D341Med (cell line): Measurements from ENCODE around the gene FGF6.
"Not testable (repeated sequence)": the region's sequence is repeated elsewhere in the genome, so short reads cannot be mapped to it uniquely, and the experiment has no call there.

Experiments
- DNase-seq: peaks from one replicate; pipeline ENCODE4 v3.0.0; 2012; ENCODE audit warnings: low spot score

Gene FGF6

GRCh38 chr12:4445156-4446101, at the start of gene FGF6:
Gene FGF6, minus strand, starts transcription at chr12:4445815. Its CDS starts 245 bp downstream, at chr12:4445570.
- no peak for DNase-seq

- no peak for DNase-seq
Observed at GRCh38 chr12:4490973-4491372, 45.4 kb upstream of the FGF6 start.

- DNase-seq: no peak
Observed at GRCh38 chr12:4489556-4489955, 43.9 kb upstream of the FGF6 start.

GRCh38 chr12:4486980-4487379, 41.4 kb upstream of the FGF6 start:
- DNase-seq: no peak

- DNase-seq: no peak
Observed at GRCh38 chr12:4486049-4486699, 40.6 kb upstream of the FGF6 start.

- DNase-seq: no peak
Observed at GRCh38 chr12:4483885-4484823, 38.5 kb upstream of the FGF6 start.

- DNase-seq: no peak
Observed at GRCh38 chr12:4482936-4483335, 37.3 kb upstream of the FGF6 start.

GRCh38 chr12:4478933-4479332, 33.3 kb upstream of the FGF6 start:
- DNase-seq: no peak

- no peak for DNase-seq
Observed at GRCh38 chr12:4477129-4477528, 31.5 kb upstream of the FGF6 start.

- no peak for DNase-seq
Observed at GRCh38 chr12:4472046-4472445, 26.4 kb upstream of the FGF6 start.

- DNase-seq: no peak
Observed at GRCh38 chr12:4471256-4471655, 25.6 kb upstream of the FGF6 start.

- DNase-seq: no peak
Observed at GRCh38 chr12:4468994-4469393, 23.4 kb upstream of the FGF6 start.

GRCh38 chr12:4460761-4461160, 15.1 kb upstream of the FGF6 start:
- DNase-seq: no peak

- not testable (repeated sequence) for DNase-seq
Observed at GRCh38 chr12:4455849-4456248, 10.2 kb upstream of the FGF6 start.

GRCh38 chr12:4454315-4454860, 8.8 kb upstream of the FGF6 start:
- DNase-seq: no peak

GRCh38 chr12:4451694-4452093, 6.1 kb upstream of the FGF6 start:
- no peak for DNase-seq

- DNase-seq: no peak
Observed at GRCh38 chr12:4450551-4451112, 5.0 kb upstream of the FGF6 start.

GRCh38 chr12:4449851-4450221, 4.2 kb upstream of the FGF6 start:
- no peak for DNase-seq

GRCh38 chr12:4448943-4449850, 3.6 kb upstream of the FGF6 start:
- no peak for DNase-seq

GRCh38 chr12:4448371-4448940, 2.8 kb upstream of the FGF6 start:
- DNase-seq: no peak
